ENCODE results near the gene THUMPD3. TPM values are rescaled to one million over a fixed set of nuclear protein-coding genes. Genes with fewer than 3 reads are reported as not detected.

Gene THUMPD3
- total RNA-seq, 2 donors from 2014 or later = 28.4 to 30.5 TPM

DNA sequence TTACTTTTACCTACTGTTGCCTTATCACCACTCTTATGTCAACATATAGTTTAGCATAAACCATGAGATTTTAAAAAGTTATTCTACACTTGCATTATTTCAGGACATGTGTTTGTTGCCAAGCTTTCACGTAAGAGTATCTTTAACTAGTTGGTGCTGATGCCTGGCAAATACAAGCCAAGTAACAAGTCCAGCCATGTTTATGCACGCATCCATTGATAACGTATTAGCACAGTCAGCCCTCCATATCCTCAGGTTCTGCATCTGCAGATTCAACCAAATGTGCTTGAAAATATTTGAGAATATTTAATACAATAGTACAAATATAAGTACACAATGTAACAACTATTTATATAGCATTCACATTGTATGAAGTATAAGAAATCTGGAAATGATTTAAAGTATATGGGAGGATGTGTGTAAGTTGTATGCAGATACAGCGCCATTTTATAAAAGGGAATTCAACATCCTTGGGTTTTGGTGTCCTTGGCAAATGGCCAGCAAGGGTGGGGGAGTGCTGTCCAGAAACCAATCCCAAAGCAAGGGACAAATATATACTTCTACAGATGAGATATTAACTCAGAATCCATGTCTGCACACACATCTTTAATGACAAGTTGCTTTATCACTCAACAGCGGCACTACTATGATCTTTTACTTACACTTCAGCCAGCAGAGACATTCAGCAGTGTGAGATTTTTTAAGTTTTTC is 25.9 kb downstream of the THUMPD3 start:
- H3K27ac ChIP-seq = no peak overlapping the region
- H3K36me3 ChIP-seq = peaks cover 78% of the 10 kb centered on the region
- H3K9me3 ChIP-seq = no peaks in the 10 kb centered on the region
- no peaks in the 10 kb centered on the region for H3K27me3 ChIP-seq
- DNase-seq (ENCODE audit: low spot score) = no peak
- peaks cover 0 to 20% of the 10 kb centered on the region in 2 donors for H3K4me1 ChIP-seq
- TF ChIP-seq, protein P1, sequence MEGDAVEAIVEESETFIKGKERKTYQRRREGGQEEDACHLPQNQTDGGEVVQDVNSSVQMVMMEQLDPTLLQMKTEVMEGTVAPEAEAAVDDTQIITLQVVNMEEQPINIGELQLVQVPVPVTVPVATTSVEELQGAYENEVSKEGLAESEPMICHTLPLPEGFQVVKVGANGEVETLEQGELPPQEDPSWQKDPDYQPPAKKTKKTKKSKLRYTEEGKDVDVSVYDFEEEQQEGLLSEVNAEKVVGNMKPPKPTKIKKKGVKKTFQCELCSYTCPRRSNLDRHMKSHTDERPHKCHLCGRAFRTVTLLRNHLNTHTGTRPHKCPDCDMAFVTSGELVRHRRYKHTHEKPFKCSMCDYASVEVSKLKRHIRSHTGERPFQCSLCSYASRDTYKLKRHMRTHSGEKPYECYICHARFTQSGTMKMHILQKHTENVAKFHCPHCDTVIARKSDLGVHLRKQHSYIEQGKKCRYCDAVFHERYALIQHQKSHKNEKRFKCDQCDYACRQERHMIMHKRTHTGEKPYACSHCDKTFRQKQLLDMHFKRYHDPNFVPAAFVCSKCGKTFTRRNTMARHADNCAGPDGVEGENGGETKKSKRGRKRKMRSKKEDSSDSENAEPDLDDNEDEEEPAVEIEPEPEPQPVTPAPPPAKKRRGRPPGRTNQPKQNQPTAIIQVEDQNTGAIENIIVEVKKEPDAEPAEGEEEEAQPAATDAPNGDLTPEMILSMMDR (IDR thresholded peaks at IDR 0.05) = no peak
- no peak overlapping the region for H3K4me3 ChIP-seq

DNA sequence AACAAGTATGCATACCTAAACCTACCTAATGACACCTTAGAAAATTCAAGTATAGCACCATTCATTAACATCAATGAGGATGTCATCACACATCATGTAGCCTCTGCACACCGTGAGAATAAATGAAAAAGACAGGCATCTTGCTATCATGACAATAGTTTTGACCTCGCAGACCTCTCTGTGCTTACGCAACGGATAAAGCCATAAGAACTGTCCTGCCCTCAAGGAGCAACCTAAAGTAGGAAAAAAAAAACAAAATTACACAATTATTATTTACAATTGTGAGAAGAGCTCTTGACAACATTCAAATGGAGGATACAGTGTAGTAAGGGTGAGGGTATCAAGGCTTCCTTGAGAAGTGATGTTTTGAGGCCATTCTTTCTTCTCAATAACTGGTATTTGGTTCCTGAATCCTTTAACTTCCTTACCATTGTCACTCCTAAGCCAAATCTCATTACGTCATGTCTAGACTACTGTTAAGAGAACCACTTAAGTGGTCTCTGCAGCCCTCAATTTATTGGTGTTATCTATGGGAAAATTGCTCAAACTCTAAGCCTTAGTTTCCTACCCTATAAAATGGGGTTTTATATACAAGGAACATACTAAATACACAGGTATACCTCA is 27.5 kb downstream of the THUMPD3 start:
- TF ChIP-seq, protein P1 (IDR thresholded peaks at IDR 0.05) = no peak
- peaks cover 0 to 37% of the 10 kb centered on the region in 2 donors for H3K4me1 ChIP-seq
- H3K27ac ChIP-seq = no peak overlapping the region
- peaks cover 63% of the 10 kb centered on the region for H3K36me3 ChIP-seq
- H3K27me3 ChIP-seq = no peaks in the 10 kb centered on the region
- no peaks in the 10 kb centered on the region for H3K9me3 ChIP-seq
- no peak overlapping the region for H3K4me3 ChIP-seq
- no peak for DNase-seq (ENCODE audit: low spot score)

DNA sequence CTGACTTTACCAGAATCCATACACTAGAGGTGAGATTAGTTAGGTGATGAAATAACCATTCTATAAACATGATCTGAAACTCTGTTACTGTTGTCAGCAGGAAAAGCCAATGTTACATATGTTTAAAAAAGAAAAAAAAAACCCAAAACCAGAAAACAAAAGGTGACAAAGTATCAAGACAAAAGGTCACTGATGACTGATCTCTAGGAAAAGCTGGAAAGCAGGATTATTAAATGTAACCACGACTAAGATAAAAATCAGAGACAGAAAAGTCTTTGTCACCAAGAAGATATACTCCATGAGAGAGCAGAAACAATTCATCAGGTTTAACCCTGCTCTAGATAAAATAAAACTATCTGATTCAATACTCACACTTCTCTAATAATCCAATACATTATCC is 29.2 kb downstream of the THUMPD3 start:
- H3K27ac ChIP-seq = no peak overlapping the region
- H3K27me3 ChIP-seq = no peaks in the 10 kb centered on the region
- H3K4me3 ChIP-seq = no peak overlapping the region
- no peak for DNase-seq (ENCODE audit: low spot score)
- peaks cover 0 to 44% of the 10 kb centered on the region in 2 donors for H3K4me1 ChIP-seq
- TF ChIP-seq, protein P1 (IDR thresholded peaks at IDR 0.05) = no peak
- H3K36me3 ChIP-seq = peaks cover 47% of the 10 kb centered on the region
- no peaks in the 10 kb centered on the region for H3K9me3 ChIP-seq

DNA sequence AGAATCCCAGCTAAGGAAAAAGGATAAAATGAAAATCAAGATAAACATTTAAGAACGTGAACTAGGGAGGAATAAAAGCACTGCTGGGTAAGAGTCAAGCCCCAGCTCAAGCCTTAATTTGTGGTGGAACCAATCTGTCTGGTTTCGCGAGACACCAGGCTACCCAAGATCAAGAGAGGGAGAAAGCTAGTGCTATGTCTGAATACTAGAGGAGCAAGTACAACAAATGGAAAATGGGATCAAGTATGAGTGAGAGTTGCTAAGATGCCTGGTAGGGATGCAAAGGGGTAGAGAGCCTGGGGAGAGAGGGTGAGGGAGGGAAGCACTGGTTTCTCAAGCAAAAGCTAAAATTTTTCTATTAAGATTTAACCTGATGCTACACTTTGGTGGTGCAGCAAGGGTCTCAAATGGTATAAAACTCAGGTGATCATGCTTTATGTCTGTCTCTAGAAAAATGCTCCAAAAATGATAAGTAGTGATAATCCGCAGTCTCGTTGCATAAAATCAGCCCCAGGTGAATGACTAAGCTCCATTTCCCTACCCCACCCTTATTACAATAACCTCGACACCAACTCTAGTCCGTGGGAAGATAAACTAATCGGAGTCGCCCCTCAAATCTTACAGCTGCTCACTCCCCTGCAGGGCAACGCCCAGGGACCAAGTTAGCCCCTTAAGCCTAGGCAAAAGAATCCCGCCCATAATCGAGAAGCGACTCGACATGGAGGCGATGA is 32.9 kb downstream of the THUMPD3 start:
- peak overlapping the region; percentile 96 to 99 for H3K27ac ChIP-seq
- DNase-seq (ENCODE audit: low spot score) = no peak
- no peaks in the 10 kb centered on the region for H3K9me3 ChIP-seq
- peaks cover 0 to 64% of the 10 kb centered on the region in 2 donors for H3K4me1 ChIP-seq
- H3K36me3 ChIP-seq = peaks cover 11% of the 10 kb centered on the region
- TF ChIP-seq, protein P1 (IDR thresholded peaks at IDR 0.05) = no peak
- H3K4me3 ChIP-seq = peak overlapping the region; percentile 90
- H3K27me3 ChIP-seq = no peaks in the 10 kb centered on the region

DNA sequence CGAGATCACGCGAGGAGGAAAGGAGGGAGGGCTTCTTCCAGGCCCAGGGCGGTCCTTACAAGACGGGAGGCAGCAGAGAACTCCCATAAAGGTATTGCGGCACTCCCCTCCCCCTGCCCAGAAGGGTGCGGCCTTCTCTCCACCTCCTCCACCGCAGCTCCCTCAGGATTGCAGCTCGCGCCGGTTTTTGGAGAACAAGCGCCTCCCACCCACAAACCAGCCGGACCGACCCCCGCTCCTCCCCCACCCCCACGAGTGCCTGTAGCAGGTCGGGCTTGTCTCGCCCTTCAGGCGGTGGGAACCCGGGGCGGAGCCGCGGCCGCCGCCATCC is 33.4 kb downstream of the THUMPD3 start:
- TF ChIP-seq, protein P1 (IDR thresholded peaks at IDR 0.05) = no peak
- Histone ChIP-seq H3K9me3 (no peaks in the 10 kb centered on the region), H3K27ac (peak overlapping the region; percentile 96 to 99), H3K4me1 (peaks cover 0 to 69% of the 10 kb centered on the region in 2 donors), H3K27me3 (no peaks in the 10 kb centered on the region), H3K36me3 (peaks cover 5% of the 10 kb centered on the region), H3K4me3 (peak overlapping the region; percentile 90)
- DNase-seq (ENCODE audit: low spot score) = peak; percentile 92
